Measurements from ENCODE around the gene SIRPD.
"Not testable (repeated sequence)": the region's sequence is repeated elsewhere in the genome, so short reads cannot be mapped to it uniquely, and the experiment has no call there.

Gene SIRPD

DNA sequence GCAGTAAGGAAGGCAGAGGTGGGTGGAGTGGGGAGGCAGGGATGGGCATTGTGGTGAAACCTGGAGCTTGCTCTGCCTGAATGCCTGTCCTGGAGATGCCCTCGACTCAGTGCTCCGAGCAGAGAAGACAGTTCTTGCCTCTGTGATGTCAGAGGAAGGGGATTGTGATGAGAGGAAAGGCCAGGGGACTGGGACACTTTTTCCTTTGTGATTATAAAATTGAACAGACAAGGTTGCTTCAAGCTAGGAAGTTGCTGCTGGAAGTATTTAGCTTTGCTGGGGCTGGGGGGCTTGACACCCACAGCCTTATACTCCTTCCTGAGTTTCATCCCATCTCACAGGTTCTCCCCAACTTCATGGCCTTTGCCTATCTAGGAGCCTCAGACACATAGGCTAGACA is at the start of gene SIRPD:
TSS of gene SIRPD (minus strand) at position 101 of the 400 bp plus-strand sequence. CDS start at position 49, 52 bp downstream.
- no peak for TF ChIP-seq ZNF274 (IDR thresholded peaks at IDR 0.05; ENCODE audit: low read depth, low read length)
- H3K4me3 ChIP-seq (ENCODE audit: low read length) = no peak within 1 kb of the TSS

DNA sequence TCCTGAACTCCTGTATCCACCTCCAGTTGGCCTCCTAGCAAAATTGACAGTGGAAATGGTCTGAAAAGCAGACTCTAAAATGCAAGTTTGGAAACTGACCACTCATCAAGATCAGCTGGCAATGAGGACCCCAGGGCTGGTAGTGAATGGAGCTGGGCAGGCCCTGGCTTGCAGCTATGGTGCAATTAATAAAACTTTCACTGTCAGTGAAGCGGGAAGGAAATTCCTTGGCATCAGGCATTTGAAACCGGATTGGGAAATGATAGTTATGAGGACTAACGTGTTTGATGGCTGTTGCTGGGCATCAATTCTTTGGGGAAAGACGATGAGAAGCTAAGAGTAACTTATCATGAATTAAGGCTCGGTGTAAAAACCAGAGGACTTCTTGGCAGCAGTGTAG is 43.2 kb upstream of the SIRPD start:
- TF ChIP-seq ZNF274 (IDR thresholded peaks at IDR 0.05; ENCODE audit: low read depth, low read length) = no peak
- H3K4me3 ChIP-seq (ENCODE audit: low read length) = no peak overlapping the region

DNA sequence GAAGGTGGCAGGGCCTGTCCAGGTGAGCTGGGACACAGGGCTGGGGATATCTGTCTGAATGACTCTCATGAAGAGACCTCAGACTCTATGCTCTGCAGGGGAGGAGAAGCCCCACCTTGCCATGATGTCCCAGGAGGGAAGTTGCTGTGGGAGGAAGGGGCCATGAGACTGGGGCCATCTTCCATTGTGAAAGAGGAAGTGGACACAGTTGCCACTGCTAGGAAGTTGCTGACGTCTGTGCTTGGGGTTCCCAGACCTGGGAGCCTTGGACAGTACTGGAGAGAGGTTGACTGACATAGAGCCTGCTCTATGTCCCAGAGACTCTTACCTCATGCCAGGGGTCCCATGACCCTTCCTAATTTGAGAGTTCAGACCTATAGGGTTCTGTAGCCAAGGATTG is 37.8 kb upstream of the SIRPD start:
- TF ChIP-seq ZNF274 (IDR thresholded peaks at IDR 0.05; ENCODE audit: low read depth, low read length) = no peak
- H3K4me3 ChIP-seq (ENCODE audit: low read length) = no peak overlapping the region

DNA sequence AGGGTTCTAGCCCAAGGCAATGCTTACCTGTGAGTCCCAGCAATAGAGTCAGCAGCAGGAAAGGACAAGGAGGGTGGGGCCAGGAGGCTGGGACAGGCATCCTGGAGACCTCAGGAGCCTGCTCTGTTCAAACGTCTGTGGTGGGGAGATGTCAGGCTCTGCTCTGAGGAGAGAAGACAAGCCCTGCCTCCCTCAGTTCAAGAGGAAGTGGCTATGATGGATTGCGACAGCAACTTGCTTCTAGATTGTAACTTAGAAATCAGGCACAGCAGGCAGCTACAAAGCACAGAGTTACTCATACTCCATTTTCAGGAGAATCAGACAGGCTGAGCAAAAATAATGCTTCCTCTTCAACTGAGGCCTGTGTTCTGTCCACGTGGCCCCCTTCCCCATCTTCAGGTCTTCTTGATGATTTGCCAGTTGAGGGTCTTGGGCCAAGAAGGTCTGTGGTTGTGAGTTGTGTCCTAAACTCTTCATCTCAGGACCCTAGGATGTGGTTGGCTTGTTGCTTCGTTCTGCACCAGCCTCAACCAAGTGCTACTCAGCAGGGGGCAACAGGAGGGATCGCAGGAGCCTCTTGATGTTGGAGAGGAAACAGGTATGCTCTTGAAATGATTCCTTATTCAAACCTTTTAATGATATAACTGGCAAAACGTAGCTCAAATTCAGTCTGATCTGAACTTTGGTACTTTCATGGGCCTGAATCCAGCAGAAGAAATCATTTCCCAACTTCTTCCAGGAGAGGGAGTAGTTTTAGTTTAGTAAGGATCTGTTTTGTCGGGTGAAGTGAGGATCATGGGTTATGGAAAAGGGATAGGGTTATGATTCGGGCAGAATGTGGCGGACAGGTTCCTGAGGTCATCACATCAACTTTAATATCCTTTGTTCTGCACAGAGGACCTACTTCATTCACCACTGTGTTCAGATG is 31.3 kb upstream of the SIRPD start:
- no peak for TF ChIP-seq ZNF274 (IDR thresholded peaks at IDR 0.05; ENCODE audit: low read depth, low read length)
- H3K4me3 ChIP-seq (ENCODE audit: low read length) = no peak overlapping the region

GRCh38 chr20:1587781-1588532 is 30.5 kb upstream of the SIRPD start:
- no peak for TF ChIP-seq ZNF274 (IDR thresholded peaks at IDR 0.05; ENCODE audit: low read depth, low read length)
- H3K4me3 ChIP-seq (ENCODE audit: low read length) = no peak overlapping the region

GRCh38 chr20:1579488-1579887 is 22.0 kb upstream of the SIRPD start:
- no peak overlapping the region for H3K4me3 ChIP-seq (ENCODE audit: low read length)
- no peak for TF ChIP-seq ZNF274 (IDR thresholded peaks at IDR 0.05; ENCODE audit: low read depth, low read length)

DNA sequence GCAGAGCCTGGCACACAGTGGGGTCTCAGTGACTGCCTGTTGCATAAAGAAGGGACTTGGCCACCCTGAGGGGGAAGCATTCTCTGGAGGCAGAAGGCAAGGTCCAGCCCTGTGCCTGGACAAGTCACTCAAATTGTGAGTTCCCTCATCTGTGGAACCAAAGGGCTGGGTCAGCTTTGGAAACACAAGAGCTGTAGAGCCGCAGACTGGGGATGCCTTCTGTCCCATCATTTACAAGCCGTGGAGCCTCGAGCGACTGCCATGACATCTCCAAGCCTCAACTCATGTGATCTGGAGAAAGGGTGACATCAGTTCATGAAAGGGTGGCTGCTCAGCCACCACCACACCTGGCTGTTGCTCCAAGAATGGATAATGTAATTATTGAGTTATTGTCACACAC is 20.4 kb upstream of the SIRPD start:
- H3K4me3 ChIP-seq (ENCODE audit: low read length) = no peak overlapping the region
- TF ChIP-seq ZNF274 (IDR thresholded peaks at IDR 0.05; ENCODE audit: low read depth, low read length) = no peak

DNA sequence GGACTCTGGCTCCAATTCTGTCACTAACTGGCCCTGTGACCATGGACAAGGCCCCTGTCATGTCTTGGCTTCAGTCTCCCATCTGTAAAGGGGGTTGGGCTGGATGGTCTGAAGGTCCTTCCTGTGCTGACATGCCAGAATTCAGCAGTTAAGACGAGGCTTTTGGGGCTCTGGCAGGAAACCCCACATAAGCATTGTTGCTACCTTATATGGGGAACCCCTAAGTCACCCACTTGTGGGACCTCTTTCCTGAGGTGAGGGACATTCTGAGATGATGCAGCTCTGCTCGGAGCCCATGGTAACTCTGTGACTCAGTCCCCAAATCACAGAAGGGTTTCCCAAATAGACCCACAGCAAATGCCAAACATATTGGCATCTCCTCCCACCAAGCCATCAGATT is 19.8 kb upstream of the SIRPD start:
- H3K4me3 ChIP-seq (ENCODE audit: low read length) = not testable (repeated sequence)

DNA sequence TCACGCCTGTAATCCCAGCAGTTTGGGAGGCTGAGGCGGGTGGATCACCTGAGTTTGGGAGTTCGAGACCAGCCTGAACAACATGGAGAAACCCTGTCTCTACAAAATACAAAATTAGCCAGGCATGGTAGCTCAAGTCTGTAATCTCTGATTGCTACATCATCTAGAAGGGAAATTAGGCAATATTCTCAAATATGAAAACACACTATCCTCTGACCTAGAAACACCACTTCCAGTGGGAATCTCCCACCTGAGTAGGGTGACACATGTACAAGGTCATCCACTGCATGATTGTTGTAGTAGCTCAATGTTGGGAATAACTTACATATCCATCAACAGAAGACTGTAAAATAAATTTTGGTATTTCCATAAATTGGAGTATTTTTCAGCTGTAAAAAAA is 19.1 kb upstream of the SIRPD start:
- no peak for TF ChIP-seq ZNF274 (IDR thresholded peaks at IDR 0.05; ENCODE audit: low read depth, low read length)

GRCh38 chr20:1576003-1576402 is 18.5 kb upstream of the SIRPD start:
- not testable (repeated sequence) for H3K4me3 ChIP-seq (ENCODE audit: low read length)

More for the DNA sequence above, 19.1 kb upstream of the SIRPD start:
- no peak overlapping the region for H3K4me3 ChIP-seq (ENCODE audit: low read length)

DNA sequence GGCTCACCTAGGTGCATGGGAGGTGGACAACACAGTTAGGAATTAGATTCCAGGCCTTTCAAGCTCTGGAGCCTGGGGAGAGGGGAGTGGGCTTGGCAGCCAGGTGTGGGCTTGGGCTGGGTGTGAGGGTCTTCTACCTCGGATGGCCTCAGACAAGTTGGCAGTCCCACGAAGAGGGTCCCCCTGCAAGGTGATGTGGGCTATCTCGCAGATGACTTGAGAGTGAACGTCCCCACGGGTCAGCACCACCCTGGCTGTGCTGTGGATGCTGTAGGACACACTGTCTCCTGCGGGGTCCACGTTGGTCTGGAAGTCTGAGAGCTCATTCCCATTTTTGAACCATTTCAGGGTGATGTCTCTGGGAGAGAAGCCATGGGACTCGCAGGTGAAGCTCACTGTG is 14.1 kb upstream of the SIRPD start:
- H3K4me3 ChIP-seq (ENCODE audit: low read length) = not testable (repeated sequence)

DNA sequence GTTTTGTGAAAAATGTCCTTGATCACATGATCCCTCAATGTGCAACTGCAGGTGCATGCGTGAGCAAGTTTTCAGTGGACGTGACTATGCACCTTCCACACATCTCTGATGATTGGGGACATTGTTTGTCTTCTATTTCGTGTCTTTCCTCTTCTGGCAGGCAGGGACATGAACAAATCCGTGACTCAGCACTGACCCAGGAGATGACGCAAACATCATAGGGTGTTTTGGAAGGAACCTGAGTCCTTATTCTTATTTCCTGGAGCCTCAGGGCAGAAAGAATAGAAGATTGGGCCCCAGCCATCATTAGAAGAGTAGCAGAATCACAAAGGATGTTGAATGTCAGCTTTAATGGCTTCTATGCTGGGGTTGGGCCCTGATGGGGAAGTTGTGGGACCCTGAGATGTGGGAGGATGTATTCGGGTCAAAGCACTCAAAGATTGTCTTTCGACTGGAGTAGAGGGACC is 11.9 kb upstream of the SIRPD start:
- H3K4me3 ChIP-seq (ENCODE audit: low read length) = no peak overlapping the region
- TF ChIP-seq ZNF274 (IDR thresholded peaks at IDR 0.05; ENCODE audit: low read depth, low read length) = no peak

- H3K4me3 ChIP-seq (ENCODE audit: low read length) = no peak overlapping the region
- no peak for TF ChIP-seq ZNF274 (IDR thresholded peaks at IDR 0.05; ENCODE audit: low read depth, low read length)
Measured at GRCh38 chr20:1568163-1568490, 10.6 kb upstream of the SIRPD start.

DNA sequence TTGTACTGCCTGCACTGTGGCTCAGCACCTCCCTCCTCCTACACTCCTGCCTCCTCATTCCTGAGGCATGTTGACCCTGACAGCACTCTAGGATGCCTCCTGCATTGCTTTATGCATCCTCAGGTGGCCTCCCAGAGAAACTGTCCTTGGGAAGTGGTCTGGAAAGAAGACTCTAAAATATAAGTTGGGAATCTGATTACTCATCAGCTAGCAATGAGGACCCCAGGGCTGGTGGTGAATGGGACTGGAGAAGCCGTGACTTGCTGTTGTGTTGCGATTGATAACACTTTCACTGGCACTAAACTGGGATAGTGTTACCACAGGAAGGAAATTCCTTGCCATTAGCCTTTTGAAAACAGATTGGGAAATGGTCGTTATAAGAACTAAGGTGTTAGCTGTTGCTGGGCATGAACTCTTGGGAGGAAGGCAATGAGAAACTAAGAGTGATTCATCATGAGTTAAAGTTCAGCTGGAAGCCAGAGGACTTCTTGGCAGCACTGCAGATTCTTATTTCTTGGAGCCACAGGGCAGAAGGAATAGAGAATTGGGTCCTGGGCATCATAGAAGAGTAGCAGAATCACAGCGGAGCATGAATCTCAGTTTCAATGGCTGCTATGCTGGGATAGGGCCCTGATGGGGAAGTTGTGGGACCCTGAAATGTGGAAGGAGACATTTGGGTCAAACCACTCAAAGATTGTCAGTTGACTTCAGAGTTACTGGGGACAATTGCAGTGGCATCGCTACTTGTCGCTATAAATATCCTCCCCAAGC is 10.1 kb upstream of the SIRPD start:
- TF ChIP-seq ZNF274 (IDR thresholded peaks at IDR 0.05; ENCODE audit: low read depth, low read length) = no peak

DNA sequence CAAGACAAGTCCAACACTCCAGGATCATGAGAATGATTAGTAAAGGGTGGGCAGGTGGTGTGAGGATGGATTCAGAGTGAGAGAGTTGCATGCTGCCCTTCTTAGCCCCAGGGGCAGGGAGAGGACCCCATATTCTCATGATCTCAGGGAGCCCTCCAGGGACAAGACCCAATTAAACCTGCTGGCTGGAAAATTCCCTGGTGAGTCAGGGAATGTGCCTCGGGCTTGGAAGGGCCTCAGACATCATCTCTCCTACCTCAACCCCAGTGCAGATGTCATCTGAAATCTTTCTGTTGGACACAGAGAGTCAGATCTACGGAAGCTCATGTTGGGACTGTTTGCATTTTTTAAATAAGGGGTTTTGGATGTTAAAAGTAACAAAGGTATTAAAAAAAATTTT is 9.2 kb upstream of the SIRPD start:
- TF ChIP-seq ZNF274 (IDR thresholded peaks at IDR 0.05; ENCODE audit: low read depth, low read length) = no peak
- H3K4me3 ChIP-seq (ENCODE audit: low read length) = no peak overlapping the region

More for the DNA sequence above, 10.1 kb upstream of the SIRPD start:
- no peak overlapping the region for H3K4me3 ChIP-seq (ENCODE audit: low read length)

Measured in GM08714 (cell line).